ENCODE measurements around the gene SULT4A1.
A peak's percentile ranks its signal among the peaks of the same experiment; 100 is the strongest.

The SULT4A1 gene

GRCh38 chr22:43812890-43813289 lies 49.4 kb downstream of the SULT4A1 start:
- no peak overlapping the region for H2BK120ac ChIP-seq (ENCODE audit: low read depth, low read length)
- no peak for DNase-seq (ENCODE audit: low spot score)
- no peak overlapping the region for H4K8ac ChIP-seq (ENCODE audit: low read depth, low read length)
- no peak overlapping the region for H2BK12ac ChIP-seq (ENCODE audit: low read length)
- H3K4me2 ChIP-seq (ENCODE audit: insufficient read depth, low read length, poor library complexity, severe bottlenecking) = peak overlapping the region; percentile 87
- no peak overlapping the region for H2BK5ac ChIP-seq (ENCODE audit: low read length)
- no peak overlapping the region for H3K27ac ChIP-seq (replicated peaks; ENCODE audit: low read length)
- H3K79me1 ChIP-seq (ENCODE audit: low read depth, low read length) = peaks cover 6% of the 10 kb centered on the region
- no peaks in the 10 kb centered on the region for H3K27me3 ChIP-seq (ENCODE audit: control insufficient read depth in 3 of 3, insufficient read depth in 3 of 3, low read depth in 1 of 3, low read length in 3 of 3)
- peaks cover 7 to 13% of the 10 kb centered on the region in 2 donors for H3K4me1 ChIP-seq (ENCODE audit: control insufficient read depth in 2 of 2, insufficient read depth in 1 of 2, low read depth in 1 of 2, low read length in 2 of 2)
- H3K23ac ChIP-seq (ENCODE audit: low read depth, low read length, poor library complexity) = no peak overlapping the region
- peak overlapping the region; percentile 93 for H2AFZ ChIP-seq (ENCODE audit: low read length)
- no peak overlapping the region for H2AK5ac ChIP-seq (ENCODE audit: low read depth, low read length)
- no peak overlapping the region for H4K91ac ChIP-seq (ENCODE audit: low read depth, low read length, poor library complexity)
- H3K4ac ChIP-seq (ENCODE audit: low read length) = no peak overlapping the region
- peak overlapping the region; percentile 85 for H3K14ac ChIP-seq (ENCODE audit: low read length)
- H3K9ac ChIP-seq (ENCODE audit: low read depth, low read length, poor library complexity) = peak overlapping the region; percentile 95
- H3K36me3 ChIP-seq (replicated peaks in 1 of 2; ENCODE audit: control insufficient read depth in 2 of 2, insufficient read depth in 2 of 2, low read length in 2 of 2) = peaks cover 1 to 11% of the 10 kb centered on the region in 2 donors
- peak overlapping the region; percentile 74 to 86 for H3K4me3 ChIP-seq (ENCODE audit: low read length in 2 of 2)
- H2BK15ac ChIP-seq (ENCODE audit: low read length) = no peak overlapping the region
- no peaks in the 10 kb centered on the region for H3K9me3 ChIP-seq (replicated peaks in 1 of 2; ENCODE audit: control insufficient read depth in 2 of 2, insufficient read depth in 1 of 2, low read depth in 1 of 2, low read length in 2 of 2)
- WGBS, 2 donors (ENCODE audit: extremely low coverage in 2 of 2, insufficient read length in 2 of 2, insufficient replicate concordance in 1 of 2) = no CpG with 5 or more reads among the region's 6 CpGs
- no peak overlapping the region for H3K18ac ChIP-seq (ENCODE audit: low read length)

- Histone ChIP-seq H3K27ac (replicated peaks; ENCODE audit: low read length) (no peak within 1 kb of the TSS), H3K23ac (ENCODE audit: low read depth, low read length, poor library complexity) (no peak within 1 kb of the TSS), H3K36me3 (replicated peaks in 1 of 2; ENCODE audit: control insufficient read depth in 2 of 2, insufficient read depth in 2 of 2, low read length in 2 of 2) (peaks cover 1 to 11% of the 10 kb centered on the region in 2 donors)
These were observed 50.0 kb downstream of the SULT4A1 start, which contains the start of gene EFCAB6 for GRCh38 chr22:43812149-43812842. Gene EFCAB6, minus strand, starts transcription at chr22:43812305. Its CDS starts 29,987 bp downstream, at chr22:43782318.

GRCh38 chr22:43811777-43812148 lies 50.5 kb downstream of the SULT4A1 start:
- Histone ChIP-seq H3K27ac (replicated peaks; ENCODE audit: low read length) (no peak overlapping the region), H3K4me3 (ENCODE audit: low read length in 2 of 2) (peak overlapping the region; percentile 74 to 78), H3K4ac (ENCODE audit: low read length) (no peak overlapping the region), H3K4me2 (ENCODE audit: insufficient read depth, low read length, poor library complexity, severe bottlenecking) (peak overlapping the region; percentile 94), H3K9me3 (replicated peaks in 1 of 2; ENCODE audit: control insufficient read depth in 2 of 2, insufficient read depth in 1 of 2, low read depth in 1 of 2, low read length in 2 of 2) (no peaks in the 10 kb centered on the region), H2BK5ac (ENCODE audit: low read length) (no peak overlapping the region), H4K8ac (ENCODE audit: low read depth, low read length) (no peak overlapping the region), H3K9ac (ENCODE audit: low read depth, low read length, poor library complexity) (peak overlapping the region; percentile 66), H3K27me3 (ENCODE audit: control insufficient read depth in 3 of 3, insufficient read depth in 3 of 3, low read depth in 1 of 3, low read length in 3 of 3) (no peaks in the 10 kb centered on the region), H3K4me1 (ENCODE audit: control insufficient read depth in 2 of 2, insufficient read depth in 1 of 2, low read depth in 1 of 2, low read length in 2 of 2) (peaks cover 7 to 13% of the 10 kb centered on the region in 2 donors), H3K23ac (ENCODE audit: low read depth, low read length, poor library complexity) (no peak overlapping the region), H4K91ac (ENCODE audit: low read depth, low read length, poor library complexity) (no peak overlapping the region), H2AK5ac (ENCODE audit: low read depth, low read length) (no peak overlapping the region), H3K14ac (ENCODE audit: low read length) (no peak overlapping the region), H2BK120ac (ENCODE audit: low read depth, low read length) (no peak overlapping the region), H2BK12ac (ENCODE audit: low read length) (no peak overlapping the region), H2AFZ (ENCODE audit: low read length) (peak overlapping the region; percentile 93), H2BK15ac (ENCODE audit: low read length) (no peak overlapping the region), H3K18ac (ENCODE audit: low read length) (peak overlapping the region; percentile 18), H3K36me3 (replicated peaks in 1 of 2; ENCODE audit: control insufficient read depth in 2 of 2, insufficient read depth in 2 of 2, low read length in 2 of 2) (peaks cover 1 to 11% of the 10 kb centered on the region in 2 donors), H3K79me1 (ENCODE audit: low read depth, low read length) (peaks cover 6% of the 10 kb centered on the region)
- WGBS, 2 donors (ENCODE audit: extremely low coverage in 2 of 2, insufficient read length in 2 of 2, insufficient replicate concordance in 1 of 2) = no CpG with 5 or more reads among the region's 21 CpGs
- DNase-seq (ENCODE audit: low spot score) = no peak

More at GRCh38 chr22:43812149-43812842, 50.0 kb downstream of the SULT4A1 start, which contains the start of gene EFCAB6:
- peak; percentile 94 for DNase-seq (ENCODE audit: low spot score)
- Histone ChIP-seq H3K27me3 (ENCODE audit: control insufficient read depth in 3 of 3, insufficient read depth in 3 of 3, low read depth in 1 of 3, low read length in 3 of 3) (no peaks in the 10 kb centered on the region), H4K91ac (ENCODE audit: low read depth, low read length, poor library complexity) (no peak within 1 kb of the TSS), H2BK12ac (ENCODE audit: low read length) (peak within 1 kb of the TSS; percentile 7), H3K9me3 (replicated peaks in 1 of 2; ENCODE audit: control insufficient read depth in 2 of 2, insufficient read depth in 1 of 2, low read depth in 1 of 2, low read length in 2 of 2) (no peaks in the 10 kb centered on the region), H2BK15ac (ENCODE audit: low read length) (no peak within 1 kb of the TSS), H3K14ac (ENCODE audit: low read length) (peak within 1 kb of the TSS; percentile 85), H2AFZ (ENCODE audit: low read length) (peak within 1 kb of the TSS; percentile 93), H4K8ac (ENCODE audit: low read depth, low read length) (no peak within 1 kb of the TSS), H2BK120ac (ENCODE audit: low read depth, low read length) (no peak within 1 kb of the TSS), H3K9ac (ENCODE audit: low read depth, low read length, poor library complexity) (peak within 1 kb of the TSS; percentile 95), H3K4me2 (ENCODE audit: insufficient read depth, low read length, poor library complexity, severe bottlenecking) (peak within 1 kb of the TSS; percentile 94), H3K4me1 (ENCODE audit: control insufficient read depth in 2 of 2, insufficient read depth in 1 of 2, low read depth in 1 of 2, low read length in 2 of 2) (peaks cover 7 to 13% of the 10 kb centered on the region in 2 donors), H3K4ac (ENCODE audit: low read length) (peak within 1 kb of the TSS; percentile 27), H3K79me1 (ENCODE audit: low read depth, low read length) (peaks cover 6% of the 10 kb centered on the region), H3K18ac (ENCODE audit: low read length) (peak within 1 kb of the TSS; percentile 97), H2BK5ac (ENCODE audit: low read length) (no peak within 1 kb of the TSS), H3K4me3 (ENCODE audit: low read length in 2 of 2) (peak within 1 kb of the TSS; percentile 74 to 86), H2AK5ac (ENCODE audit: low read depth, low read length) (peak within 1 kb of the TSS; percentile 21)
- no CpG with 5 or more reads among the region's 55 CpGs for WGBS, 2 donors (ENCODE audit: extremely low coverage in 2 of 2, insufficient read length in 2 of 2, insufficient replicate concordance in 1 of 2)

- no CpG with 5 or more reads among the region's 5 CpGs for WGBS, 2 donors (ENCODE audit: extremely low coverage in 2 of 2, insufficient read length in 2 of 2, insufficient replicate concordance in 1 of 2)
- no peaks in the 10 kb centered on the region for H3K27me3 ChIP-seq (ENCODE audit: control insufficient read depth in 3 of 3, insufficient read depth in 3 of 3, low read depth in 1 of 3, low read length in 3 of 3)
- H2BK120ac ChIP-seq (ENCODE audit: low read depth, low read length) = no peak overlapping the region
- no peak overlapping the region for H2AK5ac ChIP-seq (ENCODE audit: low read depth, low read length)
- H3K4me1 ChIP-seq (ENCODE audit: control insufficient read depth in 2 of 2, insufficient read depth in 1 of 2, low read depth in 1 of 2, low read length in 2 of 2) = no peaks in the 10 kb centered on the region
- DNase-seq (ENCODE audit: low spot score) = no peak
- no peak overlapping the region for H3K9ac ChIP-seq (ENCODE audit: low read depth, low read length, poor library complexity)
- H3K36me3 ChIP-seq (replicated peaks in 1 of 2; ENCODE audit: control insufficient read depth in 2 of 2, insufficient read depth in 2 of 2, low read length in 2 of 2) = no peaks in the 10 kb centered on the region
- H2BK15ac ChIP-seq (ENCODE audit: low read length) = no peak overlapping the region
- no peak overlapping the region for H3K27ac ChIP-seq (replicated peaks; ENCODE audit: low read length)
- no peak overlapping the region for H3K4ac ChIP-seq (ENCODE audit: low read length)
- H2AFZ ChIP-seq (ENCODE audit: low read length) = no peak overlapping the region
- no peak overlapping the region for H3K14ac ChIP-seq (ENCODE audit: low read length)
- H2BK12ac ChIP-seq (ENCODE audit: low read length) = no peak overlapping the region
- H3K4me2 ChIP-seq (ENCODE audit: insufficient read depth, low read length, poor library complexity, severe bottlenecking) = no peak overlapping the region
- no peak overlapping the region for H4K91ac ChIP-seq (ENCODE audit: low read depth, low read length, poor library complexity)
- no peaks in the 10 kb centered on the region for H3K9me3 ChIP-seq (replicated peaks in 1 of 2; ENCODE audit: control insufficient read depth in 2 of 2, insufficient read depth in 1 of 2, low read depth in 1 of 2, low read length in 2 of 2)
- H3K79me1 ChIP-seq (ENCODE audit: low read depth, low read length) = no peaks in the 10 kb centered on the region
- no peak overlapping the region for H3K4me3 ChIP-seq (ENCODE audit: low read length in 2 of 2)
- no peak overlapping the region for H2BK5ac ChIP-seq (ENCODE audit: low read length)
- no peak overlapping the region for H3K23ac ChIP-seq (ENCODE audit: low read depth, low read length, poor library complexity)
- no peak overlapping the region for H4K8ac ChIP-seq (ENCODE audit: low read depth, low read length)
- H3K18ac ChIP-seq (ENCODE audit: low read length) = no peak overlapping the region
These were observed 59.3 kb downstream of the SULT4A1 start for GRCh38 chr22:43802897-43803495.
